GM06990 (cell line): ENCODE results near the gene PIK3R4.

Experiments
- DNase-seq: peaks from one replicate; pipeline ENCODE4 v3.0.0-alpha.2; 2011; ENCODE audit not compliant: insufficient read length; ENCODE audit errors: extremely low read depth
- H3K27me3 ChIP-seq: replicated peaks from 2 replicates; pipeline ENCODE4 v1.6.0; 2011; ENCODE audit warnings: low read length; ENCODE audit not compliant: control insufficient read depth, insufficient read depth
- H3K36me3 ChIP-seq: 2 replicates; pipeline ENCODE4 v1.5.1; 2011; ENCODE audit warnings: low read length; ENCODE audit not compliant: control insufficient read depth, insufficient read depth
- H3K4me3 ChIP-seq: replicated peaks from 2 replicates; pipeline ENCODE4 v1.5.1; 2011; ENCODE audit warnings: low read depth, mild to moderate bottlenecking, control low read depth, low read length
- CTCF ChIP-seq: IDR thresholded peaks from 2 replicates; pipeline ENCODE4 v1.5.1; 2011; ENCODE audit warnings: low read length, control low read depth, mild to moderate bottlenecking, inconsistent platforms; ENCODE audit not compliant: insufficient read depth, poor library complexity, severe bottlenecking

The PIK3R4 gene

GRCh38 chr3:130659911-130660310 lies 86.7 kb downstream of the PIK3R4 start:
- Histone ChIP-seq H3K4me3 (no peak overlapping the region), H3K27me3 (no peaks in the 10 kb centered on the region), H3K36me3 (no peaks in the 10 kb centered on the region)
- no peak for DNase-seq
- no peak for TF ChIP-seq CTCF

GRCh38 chr3:130658678-130659077 lies 88.0 kb downstream of the PIK3R4 start:
- Histone ChIP-seq H3K27me3 (no peaks in the 10 kb centered on the region), H3K4me3 (no peak overlapping the region)

DNA sequence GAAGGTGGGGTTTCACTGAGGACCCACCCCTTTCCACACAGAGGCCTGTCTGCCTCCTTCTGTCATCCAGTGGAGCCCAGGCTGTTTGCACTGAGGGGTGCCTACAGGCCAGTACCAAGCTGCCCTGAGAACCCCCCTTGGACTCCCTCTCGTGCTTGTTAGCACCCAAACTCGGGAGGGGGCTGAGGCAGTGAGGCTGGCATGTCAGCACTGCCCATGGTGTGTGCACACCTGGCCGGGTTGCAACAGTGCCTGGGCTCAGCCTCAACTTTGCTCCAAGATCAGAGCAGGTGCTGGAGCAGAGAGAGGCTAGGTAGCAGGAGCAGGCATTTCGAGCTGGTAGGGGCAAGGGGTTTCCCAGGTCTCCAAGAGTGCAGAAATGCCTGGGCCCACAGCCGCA lies 90.0 kb downstream of the PIK3R4 start:
- no peak for TF ChIP-seq CTCF
- DNase-seq = no peak
- H3K27me3 ChIP-seq = no peaks in the 10 kb centered on the region
- no peaks in the 10 kb centered on the region for H3K36me3 ChIP-seq
- H3K4me3 ChIP-seq = no peak overlapping the region

More at GRCh38 chr3:130658678-130659077, 88.0 kb downstream of the PIK3R4 start:
- no peak for TF ChIP-seq CTCF
- DNase-seq = no peak
- H3K36me3 ChIP-seq = no peaks in the 10 kb centered on the region

- no peaks in the 10 kb centered on the region for H3K27me3 ChIP-seq
- H3K4me3 ChIP-seq = no peak overlapping the region
- no peak for TF ChIP-seq CTCF
- DNase-seq = no peak
- no peaks in the 10 kb centered on the region for H3K36me3 ChIP-seq
These were observed 91.7 kb downstream of the PIK3R4 start for GRCh38 chr3:130654921-130655320.

DNA sequence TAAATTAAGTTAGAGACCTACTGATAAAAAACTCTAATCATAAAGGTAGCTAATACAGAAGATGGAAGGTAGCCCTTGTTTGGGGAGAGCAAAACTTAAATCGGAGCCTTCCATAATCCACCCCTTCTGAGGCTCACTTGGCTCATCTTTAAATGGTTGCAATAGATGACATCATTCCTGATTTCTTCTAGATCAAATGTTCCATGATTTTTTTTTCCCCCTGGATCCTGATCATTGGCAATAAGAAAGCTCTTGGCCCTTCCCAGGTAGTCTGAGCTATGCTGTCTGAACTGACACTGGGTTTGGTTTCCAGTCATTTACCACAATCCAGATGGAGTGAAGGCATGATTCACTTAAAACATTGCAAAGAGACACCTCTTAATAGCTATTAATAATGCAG lies 92.5 kb downstream of the PIK3R4 start:
- Histone ChIP-seq H3K4me3 (no peak overlapping the region), H3K27me3 (no peaks in the 10 kb centered on the region), H3K36me3 (no peaks in the 10 kb centered on the region)
- no peak for TF ChIP-seq CTCF
- DNase-seq = no peak

DNA sequence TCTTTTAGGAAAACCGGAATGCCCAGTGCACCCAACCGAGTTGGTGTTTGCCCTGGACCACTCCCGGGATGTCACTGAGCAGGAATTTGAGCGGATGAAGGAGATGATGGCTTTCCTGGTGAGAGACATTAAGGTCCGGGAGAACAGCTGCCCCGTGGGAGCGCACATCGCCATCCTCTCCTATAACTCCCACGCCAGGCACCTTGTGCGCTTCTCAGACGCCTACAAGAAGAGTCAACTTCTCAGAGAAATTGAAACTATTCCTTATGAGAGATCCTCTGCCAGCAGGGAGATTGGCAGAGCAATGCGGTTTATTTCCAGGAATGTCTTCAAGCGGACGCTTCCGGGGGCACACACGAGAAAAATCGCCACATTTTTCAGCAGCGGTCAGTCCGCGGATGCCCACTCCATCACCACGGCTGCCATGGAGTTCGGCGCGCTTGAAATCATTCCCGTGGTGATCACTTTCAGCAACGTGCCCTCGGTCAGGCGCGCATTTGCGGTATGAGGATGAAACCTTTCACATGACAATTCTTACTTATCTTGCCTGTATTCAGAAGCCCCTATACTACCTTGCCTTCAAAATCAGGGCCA lies 97.5 kb downstream of the PIK3R4 start:
- no peaks in the 10 kb centered on the region for H3K36me3 ChIP-seq
- no peak for DNase-seq
- no peak for TF ChIP-seq CTCF

More for the DNA sequence above, 97.5 kb downstream of the PIK3R4 start:
- no peaks in the 10 kb centered on the region for H3K27me3 ChIP-seq
- H3K4me3 ChIP-seq = no peak overlapping the region
